Memory B cell (primary cell): ENCODE measurements around the gene RAB33B.
A peak's percentile ranks its signal among the peaks of the same experiment; 100 is the strongest.

Source experiments
- ATAC-seq: fragments of 150-1000 bp; cut with Tn5 transposase; 2 replicates; pipeline ENCODE4 v1.10.0; 2021; ENCODE audit warnings: low read depth, mild to moderate bottlenecking, moderate library complexity
- DNase-seq, 2 donors: peaks; one replicate each; pipeline ENCODE4 v3.0.0; 2022; ENCODE audit warnings: low spot score in 2 of 2
- H3K27ac Mint-ChIP-seq: one replicate; pipeline ENCODE4 v1.8.0; 2022; ENCODE audit warnings: mild to moderate bottlenecking, moderate library complexity, mixed read lengths
- H3K27me3 Mint-ChIP-seq: one replicate; pipeline ENCODE4 v1.8.0; 2022; ENCODE audit warnings: mixed read lengths
- H3K36me3 Mint-ChIP-seq: one replicate; pipeline ENCODE4 v1.8.0; 2022; ENCODE audit warnings: mild to moderate bottlenecking, mixed read lengths
- H3K4me1 Mint-ChIP-seq: one replicate; pipeline ENCODE4 v1.8.0; 2022; ENCODE audit warnings: mixed read lengths
- H3K4me3 Mint-ChIP-seq: one replicate; pipeline ENCODE4 v1.8.0; 2022; ENCODE audit warnings: mild to moderate bottlenecking, moderate library complexity, mixed read lengths
- H3K9me3 Mint-ChIP-seq: one replicate; pipeline ENCODE4 v1.8.0; 2022; ENCODE audit warnings: mixed read lengths

The RAB33B gene

DNA sequence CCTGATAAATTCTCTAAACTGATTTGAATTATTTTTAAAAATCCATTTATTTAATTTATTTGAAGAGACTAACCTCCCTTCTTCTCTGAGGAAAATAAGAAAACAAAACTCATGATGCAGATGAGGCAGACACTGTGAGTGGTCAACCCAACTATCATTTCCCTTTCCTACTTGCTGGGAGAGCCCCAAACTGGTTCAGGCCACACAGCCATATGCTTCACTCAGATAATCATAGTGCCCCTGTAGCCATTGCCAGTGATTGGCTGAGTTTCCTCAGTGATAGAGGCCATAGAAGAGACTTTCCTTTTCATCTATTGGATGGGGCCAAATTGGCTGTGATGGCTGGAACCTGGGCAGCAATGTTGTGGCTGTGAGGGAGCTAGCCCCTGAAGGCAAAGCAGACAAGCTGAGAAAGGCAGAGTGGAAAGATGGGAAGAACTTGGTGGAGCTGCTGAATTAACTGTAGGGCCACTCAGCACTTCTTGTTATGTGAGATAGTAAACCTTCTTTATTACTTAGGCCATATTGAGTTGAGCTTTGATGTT, 49.8 kb downstream of the RAB33B start:
- H3K9me3 Mint-ChIP-seq, result peaks cover 1% of the 10 kb centered on the region
- peaks cover 18% of the 10 kb centered on the region for H3K36me3 Mint-ChIP-seq
- no peak overlapping the region for H3K27ac Mint-ChIP-seq
- no peaks in the 10 kb centered on the region for H3K27me3 Mint-ChIP-seq
- ATAC-seq (no peak), DNase-seq (no peak)
- no peaks in the 10 kb centered on the region for H3K4me1 Mint-ChIP-seq
- no peak overlapping the region for H3K4me3 Mint-ChIP-seq

DNA sequence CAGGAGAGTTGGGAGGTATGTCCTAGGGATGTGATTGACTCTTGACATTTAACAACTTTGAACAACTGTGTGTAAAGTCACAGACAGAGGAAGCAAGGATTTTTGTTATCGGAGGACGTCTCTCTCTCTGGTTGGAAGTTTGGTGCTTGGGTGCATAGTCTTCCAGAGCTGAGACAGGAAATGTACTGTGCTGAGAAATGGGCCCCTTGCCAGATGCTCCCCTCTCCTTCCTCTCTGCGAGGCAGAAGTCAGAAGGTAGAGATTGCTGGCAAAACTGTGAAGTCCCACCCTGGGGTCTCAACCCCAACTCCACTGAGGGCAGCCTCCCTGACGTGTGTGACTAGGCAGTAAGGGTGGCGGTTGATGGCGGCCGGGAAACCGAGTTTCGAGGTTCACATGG, 52.9 kb downstream of the RAB33B start:
- Mint-ChIP-seq H3K27me3 (no peaks in the 10 kb centered on the region), H3K9me3 (peaks cover 1% of the 10 kb centered on the region), H3K4me1 (no peaks in the 10 kb centered on the region), H3K27ac (no peak overlapping the region), H3K36me3 (peaks cover 31% of the 10 kb centered on the region), H3K4me3 (no peak overlapping the region)
- DNase-seq (no peak), ATAC-seq (no peak)

DNA sequence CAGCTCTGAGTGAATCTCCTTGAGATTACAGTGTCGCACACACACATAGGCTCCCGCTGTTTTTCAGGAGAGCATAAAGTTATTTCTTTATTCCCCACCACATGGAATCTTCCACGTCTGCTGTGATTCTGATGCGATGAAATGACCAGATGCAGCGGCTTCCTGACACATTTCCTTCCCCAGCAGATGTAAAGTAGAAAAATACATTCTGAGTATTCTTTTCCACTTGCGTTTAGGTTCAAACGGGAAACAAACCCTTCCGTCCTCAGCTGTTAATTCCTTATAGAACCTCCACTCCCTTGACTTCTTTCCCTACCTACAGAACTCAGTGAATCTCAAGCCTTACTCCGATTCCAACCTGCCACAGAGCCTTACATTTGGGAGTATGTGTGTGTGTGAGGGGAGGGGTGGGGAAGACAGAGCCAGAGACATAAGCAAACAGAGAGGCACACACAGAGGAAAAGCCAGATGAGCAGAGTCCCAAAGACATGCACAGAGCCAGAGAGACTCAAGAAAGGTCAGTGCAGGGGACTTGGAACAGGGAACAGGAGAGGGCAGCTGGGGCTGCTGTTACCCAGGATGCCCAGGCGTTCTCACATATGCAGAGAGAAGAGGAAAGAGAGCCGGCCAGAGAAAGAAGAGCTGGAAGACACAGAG, 54.8 kb downstream of the RAB33B start:
- no peak overlapping the region for H3K27ac Mint-ChIP-seq
- no peaks in the 10 kb centered on the region for H3K27me3 Mint-ChIP-seq
- H3K4me1 Mint-ChIP-seq, result no peaks in the 10 kb centered on the region
- ATAC-seq, result no peak
- no peak overlapping the region for H3K4me3 Mint-ChIP-seq
- H3K36me3 Mint-ChIP-seq, result peaks cover 28% of the 10 kb centered on the region
- DNase-seq, result no peak
- H3K9me3 Mint-ChIP-seq, result peaks cover 1% of the 10 kb centered on the region

DNA sequence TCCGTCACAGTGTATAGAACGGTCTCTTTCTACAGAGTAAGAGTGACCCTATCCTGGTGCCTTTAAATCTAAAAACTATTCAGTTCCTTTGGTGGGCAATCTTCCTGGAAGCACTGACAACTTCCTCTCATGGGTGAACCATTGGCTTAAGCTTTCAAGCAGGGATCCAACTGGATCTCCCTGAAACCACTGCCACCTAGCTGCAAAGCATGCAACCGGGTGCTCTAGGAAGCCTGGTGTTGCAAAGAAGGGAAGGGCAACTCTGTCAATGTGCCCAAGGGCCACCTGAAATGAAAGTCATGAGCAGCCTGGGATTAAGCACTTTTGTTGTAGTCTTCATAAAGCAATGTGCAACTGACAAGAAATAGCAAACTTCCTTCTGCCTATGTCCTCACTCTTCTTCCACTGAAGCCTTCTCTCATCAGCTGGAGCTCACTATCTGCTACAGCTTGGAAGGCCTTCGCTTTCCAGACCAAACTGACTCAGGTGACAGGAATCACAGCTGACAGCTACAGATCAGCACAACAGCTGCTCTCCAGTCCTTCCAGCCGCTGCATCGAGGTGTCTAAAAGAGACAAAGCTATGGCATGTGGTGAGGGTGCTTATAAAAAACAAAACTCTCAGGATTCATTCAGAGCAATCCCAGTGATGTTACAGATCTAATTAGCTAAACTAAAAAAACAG, 55.9 kb downstream of the RAB33B start:
- no peak for ATAC-seq
- Mint-ChIP-seq H3K4me3 (no peak overlapping the region), H3K4me1 (no peaks in the 10 kb centered on the region), H3K27me3 (no peaks in the 10 kb centered on the region), H3K27ac (no peak overlapping the region), H3K9me3 (no peaks in the 10 kb centered on the region), H3K36me3 (peaks cover 28% of the 10 kb centered on the region)
- no peak for DNase-seq

DNA sequence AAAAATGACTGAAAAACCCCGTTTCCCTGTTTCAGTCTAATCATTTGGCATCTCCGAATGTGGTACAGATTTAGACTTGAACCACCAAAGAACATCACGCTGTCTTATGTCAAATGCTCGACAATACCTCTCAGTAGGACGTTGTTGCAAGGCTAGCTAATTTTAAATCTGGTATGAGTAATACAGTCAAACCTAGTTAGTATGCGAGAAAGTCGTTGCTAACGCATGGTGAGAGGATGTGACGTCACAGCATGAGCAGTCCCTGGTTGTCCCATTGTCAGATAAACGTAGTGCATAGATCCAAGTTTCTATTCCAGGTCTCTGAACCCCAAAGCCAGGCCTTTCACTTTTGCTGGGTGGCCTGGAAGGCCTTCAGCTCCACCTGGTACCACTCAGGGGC, 57.4 kb downstream of the RAB33B start:
- ATAC-seq, result no peak
- Mint-ChIP-seq H3K27me3 (no peaks in the 10 kb centered on the region), H3K4me3 (no peak overlapping the region), H3K4me1 (no peaks in the 10 kb centered on the region), H3K9me3 (no peaks in the 10 kb centered on the region), H3K36me3 (peaks cover 36% of the 10 kb centered on the region), H3K27ac (no peak overlapping the region)
- no peak for DNase-seq

DNA sequence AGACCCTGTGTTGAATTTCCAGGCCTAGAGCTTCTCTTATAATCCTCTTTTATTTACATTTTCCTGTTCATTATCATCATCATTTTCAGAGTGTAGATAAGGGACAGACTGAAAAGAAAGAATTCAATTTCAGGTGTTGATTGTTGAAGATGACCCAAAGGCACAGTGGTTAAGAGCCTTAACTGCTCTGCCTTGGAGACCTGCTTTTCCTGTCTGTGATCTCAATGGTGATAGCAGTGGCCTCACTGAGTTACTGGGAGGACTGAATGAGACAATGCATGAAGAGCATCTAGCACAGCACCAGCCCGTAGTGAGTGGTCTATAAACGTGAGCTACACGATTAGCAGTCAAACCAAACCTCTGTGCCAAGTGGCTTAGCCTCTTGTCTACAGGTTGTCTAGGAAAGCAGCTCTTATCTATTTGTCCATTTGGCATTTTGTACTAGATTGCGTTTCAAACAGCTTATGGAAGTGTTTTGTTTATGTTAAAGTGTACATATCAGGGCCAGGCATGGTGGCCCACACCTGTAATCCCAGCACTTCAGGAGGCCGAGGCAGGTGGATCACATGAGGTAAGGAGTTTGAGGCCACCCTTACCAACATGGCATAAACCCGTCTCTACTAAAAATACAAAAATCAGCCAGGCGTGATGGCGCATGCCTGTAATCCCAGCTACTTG, 60.6 kb downstream of the RAB33B start:
- ATAC-seq (no peak), DNase-seq (no peak)
- Mint-ChIP-seq H3K4me3 (no peak overlapping the region), H3K27me3 (no peaks in the 10 kb centered on the region), H3K36me3 (peaks cover 42% of the 10 kb centered on the region), H3K4me1 (no peaks in the 10 kb centered on the region), H3K9me3 (no peaks in the 10 kb centered on the region), H3K27ac (peak overlapping the region; percentile 38)

DNA sequence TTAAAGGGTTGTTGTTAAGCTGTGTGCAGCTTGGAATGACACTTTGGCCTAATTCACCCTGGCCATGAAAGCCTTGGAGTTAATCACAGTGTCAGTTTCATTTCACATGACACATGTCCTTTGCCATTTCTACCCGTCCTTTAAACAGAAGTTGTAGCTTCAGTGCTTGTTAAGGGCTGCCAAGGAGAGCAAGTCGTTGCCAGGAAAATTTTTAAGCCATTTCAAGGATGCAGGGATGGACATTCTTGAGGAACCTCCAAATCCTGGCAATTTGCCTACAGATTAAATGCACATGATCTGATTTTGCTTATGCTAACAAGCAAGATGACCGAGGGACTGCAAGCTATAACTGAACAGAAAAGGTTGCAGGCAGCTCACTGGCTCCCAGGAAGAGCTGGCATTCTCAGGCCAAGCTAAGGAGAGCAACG, 61.6 kb downstream of the RAB33B start:
- Mint-ChIP-seq H3K4me3 (no peak overlapping the region), H3K27me3 (no peaks in the 10 kb centered on the region), H3K9me3 (no peaks in the 10 kb centered on the region), H3K4me1 (no peaks in the 10 kb centered on the region), H3K36me3 (peaks cover 41% of the 10 kb centered on the region), H3K27ac (no peak overlapping the region)
- DNase-seq (no peak), ATAC-seq (no peak)

DNA sequence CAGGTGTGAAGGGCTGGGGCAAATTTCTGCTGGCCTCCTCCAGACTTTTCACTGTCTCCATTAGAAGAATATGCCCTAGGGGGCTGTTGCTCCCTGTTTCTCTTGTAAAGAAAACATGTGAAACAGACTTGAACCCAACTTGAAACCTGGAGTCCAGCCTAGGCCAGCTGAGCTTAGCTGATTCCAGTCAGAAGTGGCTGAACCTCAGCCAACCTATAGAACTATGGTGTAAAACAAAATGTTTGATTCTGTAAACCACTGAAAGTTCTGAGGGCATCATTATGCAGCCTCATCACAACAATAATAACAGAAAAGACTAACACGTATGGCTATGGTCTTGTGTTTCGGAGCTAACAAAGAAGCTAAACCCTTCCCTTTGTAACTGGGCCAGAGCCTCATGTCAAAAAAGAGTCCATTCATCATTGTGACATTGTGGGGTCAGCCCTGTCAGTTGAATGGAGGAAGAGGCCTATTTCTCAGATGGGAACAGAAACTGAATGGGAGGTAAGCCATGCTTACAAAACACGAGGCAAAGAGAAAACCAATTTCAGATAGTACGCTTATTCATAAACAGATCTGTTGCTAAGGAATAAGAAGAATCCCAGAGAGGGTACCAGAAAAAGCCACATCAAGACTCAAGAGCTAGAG, 68.0 kb downstream of the RAB33B start:
- H3K4me1 Mint-ChIP-seq, result peaks cover 5% of the 10 kb centered on the region
- no peak for ATAC-seq
- H3K36me3 Mint-ChIP-seq, result peaks cover 41% of the 10 kb centered on the region
- no peak overlapping the region for H3K4me3 Mint-ChIP-seq
- no peaks in the 10 kb centered on the region for H3K27me3 Mint-ChIP-seq
- no peak for DNase-seq
- H3K9me3 Mint-ChIP-seq, result no peaks in the 10 kb centered on the region
- H3K27ac Mint-ChIP-seq, result no peak overlapping the region

DNA sequence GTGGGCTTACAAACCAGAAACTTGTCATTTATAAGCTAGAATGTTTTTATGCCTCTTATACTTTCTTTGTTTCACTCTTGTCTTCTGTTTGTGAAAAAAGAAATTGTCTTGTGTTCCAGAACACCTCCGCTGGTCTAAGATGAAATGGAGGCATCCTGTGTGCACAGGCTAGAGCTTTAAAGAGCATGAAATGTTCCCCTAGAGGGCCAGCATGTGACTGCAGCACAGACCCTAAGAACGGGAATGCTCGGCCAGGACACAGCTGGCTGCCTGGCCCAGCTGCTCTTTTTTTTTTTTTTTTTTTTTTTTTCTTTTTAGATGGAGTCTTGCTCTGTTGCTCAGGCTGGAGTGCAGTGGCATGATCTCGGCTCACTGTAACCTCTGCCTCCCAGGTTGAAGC, 68.5 kb downstream of the RAB33B start:
- H3K27ac Mint-ChIP-seq, result no peak overlapping the region
- peaks cover 39% of the 10 kb centered on the region for H3K36me3 Mint-ChIP-seq
- no peak overlapping the region for H3K4me3 Mint-ChIP-seq

DNA sequence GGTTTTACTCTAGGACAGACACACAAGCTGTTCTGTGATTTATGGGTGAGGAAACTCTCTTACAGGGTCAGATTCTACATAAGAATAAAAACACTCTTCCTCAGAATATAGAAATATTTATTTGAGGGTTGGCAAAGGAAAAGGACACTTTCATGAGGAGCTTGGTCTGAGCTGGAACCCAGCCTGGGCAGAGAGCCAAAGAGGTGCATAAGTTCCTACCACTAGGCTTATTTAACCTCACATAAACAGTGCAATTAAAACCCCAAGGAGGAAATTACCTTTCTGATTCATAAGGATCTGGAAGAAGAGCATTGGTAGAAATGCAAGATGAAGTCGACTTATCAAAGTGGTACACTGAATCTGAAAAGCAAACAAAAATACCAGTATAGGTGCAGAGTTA, 69.2 kb downstream of the RAB33B start:
- no peaks in the 10 kb centered on the region for H3K9me3 Mint-ChIP-seq
- H3K4me3 Mint-ChIP-seq, result no peak overlapping the region
- DNase-seq, result no peak
- H3K27ac Mint-ChIP-seq, result no peak overlapping the region
- peaks cover 34% of the 10 kb centered on the region for H3K36me3 Mint-ChIP-seq
- no peaks in the 10 kb centered on the region for H3K27me3 Mint-ChIP-seq
- H3K4me1 Mint-ChIP-seq, result peaks cover 5% of the 10 kb centered on the region
- ATAC-seq, result no peak

More for the DNA sequence above, 68.5 kb downstream of the RAB33B start:
- DNase-seq, result no peak
- Mint-ChIP-seq H3K4me1 (peaks cover 5% of the 10 kb centered on the region), H3K27me3 (no peaks in the 10 kb centered on the region), H3K9me3 (no peaks in the 10 kb centered on the region)
- ATAC-seq, result no peak

DNA sequence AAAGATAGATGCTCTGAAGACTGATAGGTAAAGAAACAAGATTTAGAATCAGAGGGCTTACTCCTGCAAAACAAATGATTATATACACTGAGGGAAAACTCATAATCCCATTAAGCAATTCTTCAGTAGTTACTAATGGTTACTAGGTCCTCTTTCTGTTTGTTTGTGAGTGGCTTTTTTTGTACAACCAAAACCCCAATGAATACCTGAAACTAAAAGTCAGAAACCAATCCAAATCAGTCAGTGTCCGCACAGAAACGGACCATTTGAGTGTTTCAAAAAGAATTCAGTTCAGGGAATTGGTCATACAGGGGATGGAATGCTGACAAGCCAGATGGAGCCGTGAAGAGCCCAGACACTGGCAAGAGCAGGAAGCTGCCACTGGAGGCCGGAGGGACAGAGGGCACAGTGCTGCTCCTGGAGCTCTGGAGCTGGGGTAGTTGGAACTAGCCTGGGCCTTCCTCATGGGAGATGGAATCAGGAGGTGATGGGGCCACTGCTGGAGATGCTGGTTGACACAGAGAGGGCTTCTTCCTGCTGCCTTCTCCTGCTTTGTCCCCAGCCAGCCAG, 70.2 kb downstream of the RAB33B start:
- H3K4me1 Mint-ChIP-seq, result peaks cover 7% of the 10 kb centered on the region
- H3K36me3 Mint-ChIP-seq, result peaks cover 38% of the 10 kb centered on the region
- H3K27ac Mint-ChIP-seq, result no peak overlapping the region
- H3K4me3 Mint-ChIP-seq, result no peak overlapping the region
- no peaks in the 10 kb centered on the region for H3K27me3 Mint-ChIP-seq
- DNase-seq (no peak), ATAC-seq (no peak)
- H3K9me3 Mint-ChIP-seq, result no peaks in the 10 kb centered on the region

DNA sequence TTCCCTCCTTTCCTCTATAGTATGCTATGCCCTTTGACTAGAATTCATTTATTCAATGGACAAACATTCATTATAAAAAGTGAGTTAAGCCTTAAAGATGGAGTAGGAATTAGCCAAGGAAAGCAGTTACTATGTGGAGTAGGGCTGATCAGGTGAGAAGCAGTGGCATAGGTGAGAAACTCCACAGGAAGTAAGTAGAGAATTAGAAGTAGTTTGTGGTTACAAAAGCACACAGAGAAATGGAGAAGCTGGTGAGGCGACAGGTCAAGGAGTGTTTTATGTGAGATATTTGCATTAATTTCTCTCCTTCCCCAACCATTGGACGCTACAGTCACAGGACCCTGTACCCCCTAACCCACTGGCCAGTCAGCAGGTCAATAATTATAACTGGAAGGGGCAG, 71.5 kb downstream of the RAB33B start:
- H3K27ac Mint-ChIP-seq, result peak overlapping the region; percentile 0
- no peaks in the 10 kb centered on the region for H3K27me3 Mint-ChIP-seq
- no peak overlapping the region for H3K4me3 Mint-ChIP-seq
- peaks cover 7% of the 10 kb centered on the region for H3K4me1 Mint-ChIP-seq
- DNase-seq, result no peak
- peaks cover 31% of the 10 kb centered on the region for H3K36me3 Mint-ChIP-seq
- H3K9me3 Mint-ChIP-seq, result no peaks in the 10 kb centered on the region
- no peak for ATAC-seq
